Activated T-cell treated with anti-CD3 and anti-CD28 coated beads, Interleukin-2, amount 50 U/mL, for 1 hour (primary cell): ENCODE measurements around the gene GRB7.
"Not testable (repeated sequence)": the region's sequence is repeated elsewhere in the genome, so short reads cannot be mapped to it uniquely, and the experiment has no call there.

Experiments used
- DNase-seq: peaks from one replicate; pipeline ENCODE4 v3.0.0-alpha.2; 2020

GRB7 gene

DNA sequence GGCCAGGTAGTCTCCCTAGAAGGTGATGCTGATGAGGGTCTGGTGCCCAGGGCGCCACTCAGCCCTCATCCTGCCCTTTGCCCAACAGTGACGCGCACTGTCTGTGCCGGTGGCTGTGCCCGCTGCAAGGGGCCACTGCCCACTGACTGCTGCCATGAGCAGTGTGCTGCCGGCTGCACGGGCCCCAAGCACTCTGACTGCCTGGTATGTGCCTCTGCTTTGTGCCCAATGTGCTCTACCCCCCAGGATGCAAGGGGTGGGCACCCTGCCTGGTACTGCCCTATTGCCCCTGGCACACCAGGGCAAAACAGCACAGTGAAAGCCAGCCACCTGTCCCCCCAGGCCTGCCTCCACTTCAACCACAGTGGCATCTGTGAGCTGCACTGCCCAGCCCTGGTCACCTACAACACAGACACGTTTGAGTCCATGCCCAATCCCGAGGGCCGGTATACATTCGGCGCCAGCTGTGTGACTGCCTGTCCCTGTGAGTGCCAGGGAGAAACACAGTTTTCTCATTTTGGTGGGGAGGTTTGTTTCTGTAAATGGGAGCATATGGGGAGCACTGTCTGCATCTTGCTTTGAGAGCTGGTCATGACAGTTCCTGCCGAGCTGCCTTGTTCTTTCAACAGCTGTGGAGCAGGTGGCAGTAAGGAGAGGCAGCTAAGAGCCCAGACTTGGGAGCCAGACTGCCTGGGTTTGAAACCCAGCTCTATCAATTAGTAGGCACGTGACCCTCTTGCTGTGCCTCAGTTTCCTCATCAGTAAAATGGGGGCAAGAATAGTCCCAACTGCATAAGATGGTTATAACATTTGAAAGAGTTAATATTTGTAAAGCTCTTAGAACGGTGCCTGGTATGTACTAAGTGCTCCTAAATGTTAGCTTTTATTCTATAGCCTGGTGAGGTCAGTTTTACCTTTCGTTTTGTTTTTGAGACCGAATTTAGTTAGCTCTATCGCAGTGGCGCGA lies 27.5 kb upstream of the GRB7 start:
- no peak for DNase-seq

DNA sequence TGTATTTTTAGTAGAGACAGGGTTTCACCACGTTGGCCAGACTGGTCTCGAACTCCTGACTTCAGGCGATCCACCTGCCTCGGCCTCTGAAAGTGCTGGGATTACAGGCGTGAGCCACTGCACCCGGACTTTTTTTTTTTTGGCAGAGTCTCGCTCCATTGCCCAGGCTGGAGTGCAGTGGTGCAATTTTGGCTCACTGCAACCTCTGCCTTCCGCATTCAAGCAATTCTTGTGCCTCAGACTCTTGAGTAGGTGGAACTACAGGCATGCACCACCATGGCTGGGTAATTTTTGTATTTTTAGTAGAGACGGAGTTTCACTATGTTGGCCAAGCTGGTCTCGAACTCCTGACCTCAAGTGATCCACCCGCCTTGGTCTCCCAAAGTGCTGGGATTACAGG lies 26.7 kb upstream of the GRB7 start:
- DNase-seq = not testable (repeated sequence)

DNA sequence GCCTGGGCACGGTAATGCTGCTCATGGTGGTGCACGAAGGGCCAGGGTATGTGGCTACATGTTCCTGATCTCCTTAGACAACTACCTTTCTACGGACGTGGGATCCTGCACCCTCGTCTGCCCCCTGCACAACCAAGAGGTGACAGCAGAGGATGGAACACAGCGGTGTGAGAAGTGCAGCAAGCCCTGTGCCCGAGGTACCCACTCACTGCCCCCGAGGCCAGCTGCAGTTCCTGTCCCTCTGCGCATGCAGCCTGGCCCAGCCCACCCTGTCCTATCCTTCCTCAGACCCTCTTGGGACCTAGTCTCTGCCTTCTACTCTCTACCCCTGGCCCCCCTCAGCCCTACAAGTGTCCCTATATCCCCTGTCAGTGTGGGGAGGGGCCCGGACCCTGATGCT lies 25.9 kb upstream of the GRB7 start:
- DNase-seq = no peak

DNA sequence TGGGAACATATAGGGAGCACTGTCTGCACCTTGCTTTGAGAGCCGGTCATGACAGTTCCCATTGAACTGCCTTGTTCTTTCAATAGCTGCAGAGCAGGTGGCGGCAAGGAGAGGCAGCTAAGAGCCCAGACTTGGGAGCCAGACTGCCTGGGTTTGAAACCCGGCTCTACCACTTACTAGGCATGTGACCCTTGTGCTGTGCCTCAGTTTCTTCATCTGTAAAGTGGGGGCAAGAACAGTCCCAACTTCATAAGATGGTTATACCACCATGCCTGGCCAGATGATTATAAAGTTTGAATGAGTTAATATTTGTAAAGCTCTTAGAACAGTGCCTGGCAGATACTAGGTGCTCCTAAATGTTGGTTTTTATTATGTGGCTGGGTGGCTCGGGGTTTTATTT lies 23.5 kb upstream of the GRB7 start:
- DNase-seq = no peak

DNA sequence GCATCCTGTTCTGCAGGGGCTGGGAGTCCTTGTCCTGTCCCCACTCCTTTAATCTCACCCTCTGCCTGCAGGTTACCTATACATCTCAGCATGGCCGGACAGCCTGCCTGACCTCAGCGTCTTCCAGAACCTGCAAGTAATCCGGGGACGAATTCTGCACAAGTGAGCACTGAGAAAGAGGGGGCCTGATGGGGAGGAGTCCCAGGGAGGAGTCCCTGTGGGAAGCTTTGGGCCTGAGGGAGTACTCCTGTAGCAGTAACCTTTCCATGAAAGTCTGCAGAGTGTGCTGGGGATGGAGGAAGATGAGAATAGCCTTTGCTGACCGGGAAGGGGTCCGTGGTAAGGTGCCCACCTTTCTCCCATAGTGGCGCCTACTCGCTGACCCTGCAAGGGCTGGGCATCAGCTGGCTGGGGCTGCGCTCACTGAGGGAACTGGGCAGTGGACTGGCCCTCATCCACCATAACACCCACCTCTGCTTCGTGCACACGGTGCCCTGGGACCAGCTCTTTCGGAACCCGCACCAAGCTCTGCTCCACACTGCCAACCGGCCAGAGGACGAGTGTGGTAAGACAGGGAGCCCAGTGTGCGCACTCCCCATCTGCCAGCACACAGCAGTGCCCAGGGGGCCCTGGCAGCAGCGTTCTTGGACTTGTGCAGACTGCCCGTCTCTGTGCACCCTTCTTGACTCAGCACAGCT lies 22.2 kb upstream of the GRB7 start:
- DNase-seq = no peak

DNA sequence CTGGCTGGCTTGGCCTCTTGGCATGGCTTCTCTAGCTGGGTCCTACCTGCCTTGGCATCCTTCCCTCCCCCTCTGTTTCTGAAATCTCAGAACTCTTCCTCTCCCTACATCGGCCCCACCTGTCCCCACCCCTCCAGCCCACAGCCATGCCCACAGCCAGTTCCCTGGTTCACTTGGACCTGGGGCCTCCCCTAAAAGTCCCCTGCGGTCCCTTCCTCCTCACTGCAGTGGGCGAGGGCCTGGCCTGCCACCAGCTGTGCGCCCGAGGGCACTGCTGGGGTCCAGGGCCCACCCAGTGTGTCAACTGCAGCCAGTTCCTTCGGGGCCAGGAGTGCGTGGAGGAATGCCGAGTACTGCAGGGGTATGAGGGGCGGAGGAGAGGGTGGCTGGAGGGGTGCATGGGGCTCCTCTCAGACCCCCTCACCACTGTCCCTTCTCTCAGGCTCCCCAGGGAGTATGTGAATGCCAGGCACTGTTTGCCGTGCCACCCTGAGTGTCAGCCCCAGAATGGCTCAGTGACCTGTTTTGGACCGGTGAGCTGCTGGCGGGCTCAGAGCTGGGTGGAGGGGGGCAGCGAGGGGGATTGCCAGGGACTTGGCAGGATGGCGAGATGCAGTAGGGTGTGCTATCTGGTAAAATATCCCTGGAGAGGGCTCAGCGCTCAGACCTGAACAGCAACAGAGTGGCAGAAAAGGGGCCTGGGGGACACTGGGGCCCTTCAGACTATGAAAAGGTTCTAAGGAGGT lies 21.5 kb upstream of the GRB7 start:
- no peak for DNase-seq

DNA sequence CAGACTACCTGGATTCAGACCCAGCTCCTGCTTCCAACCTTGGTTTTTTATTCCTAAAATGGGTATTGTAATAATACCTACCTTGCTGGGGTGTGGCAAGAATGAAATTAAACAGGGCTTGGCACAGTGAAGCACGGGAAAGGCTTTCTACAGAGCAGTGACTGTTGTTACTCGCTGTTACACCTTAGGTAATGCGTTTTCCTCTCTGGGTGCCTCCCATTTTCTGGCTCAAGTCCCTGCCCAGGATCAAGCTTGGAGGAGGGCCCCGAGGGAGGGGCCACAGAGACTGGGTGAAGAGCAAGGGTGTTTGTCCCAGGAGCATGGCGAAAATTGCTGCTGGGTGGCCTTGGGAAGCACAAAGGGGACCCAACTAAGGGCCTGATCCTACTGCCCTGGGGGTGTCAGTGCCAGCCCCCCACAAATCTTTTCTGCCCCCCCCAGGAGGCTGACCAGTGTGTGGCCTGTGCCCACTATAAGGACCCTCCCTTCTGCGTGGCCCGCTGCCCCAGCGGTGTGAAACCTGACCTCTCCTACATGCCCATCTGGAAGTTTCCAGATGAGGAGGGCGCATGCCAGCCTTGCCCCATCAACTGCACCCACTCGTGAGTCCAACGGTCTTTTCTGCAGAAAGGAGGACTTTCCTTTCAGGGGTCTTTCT lies 20.7 kb upstream of the GRB7 start:
- DNase-seq = no peak

DNA sequence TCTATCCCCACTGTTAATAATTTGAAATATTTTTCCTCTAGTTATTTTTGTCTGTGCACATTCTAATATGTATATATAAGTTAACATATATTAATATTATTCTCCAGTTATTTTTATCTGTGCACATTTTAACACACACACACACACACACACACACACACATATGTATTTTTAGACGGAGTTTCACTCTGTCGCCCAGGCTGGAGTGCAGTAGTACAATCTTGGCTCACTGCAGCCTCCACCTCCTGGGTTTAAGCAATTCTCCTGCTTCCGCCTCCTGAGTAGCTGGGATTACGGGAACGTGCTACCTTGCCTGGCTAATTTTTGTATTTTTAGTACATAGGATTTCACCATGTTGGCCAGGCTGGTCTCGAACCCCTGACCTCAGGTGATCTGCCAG lies 20.1 kb upstream of the GRB7 start:
- no peak for DNase-seq

DNA sequence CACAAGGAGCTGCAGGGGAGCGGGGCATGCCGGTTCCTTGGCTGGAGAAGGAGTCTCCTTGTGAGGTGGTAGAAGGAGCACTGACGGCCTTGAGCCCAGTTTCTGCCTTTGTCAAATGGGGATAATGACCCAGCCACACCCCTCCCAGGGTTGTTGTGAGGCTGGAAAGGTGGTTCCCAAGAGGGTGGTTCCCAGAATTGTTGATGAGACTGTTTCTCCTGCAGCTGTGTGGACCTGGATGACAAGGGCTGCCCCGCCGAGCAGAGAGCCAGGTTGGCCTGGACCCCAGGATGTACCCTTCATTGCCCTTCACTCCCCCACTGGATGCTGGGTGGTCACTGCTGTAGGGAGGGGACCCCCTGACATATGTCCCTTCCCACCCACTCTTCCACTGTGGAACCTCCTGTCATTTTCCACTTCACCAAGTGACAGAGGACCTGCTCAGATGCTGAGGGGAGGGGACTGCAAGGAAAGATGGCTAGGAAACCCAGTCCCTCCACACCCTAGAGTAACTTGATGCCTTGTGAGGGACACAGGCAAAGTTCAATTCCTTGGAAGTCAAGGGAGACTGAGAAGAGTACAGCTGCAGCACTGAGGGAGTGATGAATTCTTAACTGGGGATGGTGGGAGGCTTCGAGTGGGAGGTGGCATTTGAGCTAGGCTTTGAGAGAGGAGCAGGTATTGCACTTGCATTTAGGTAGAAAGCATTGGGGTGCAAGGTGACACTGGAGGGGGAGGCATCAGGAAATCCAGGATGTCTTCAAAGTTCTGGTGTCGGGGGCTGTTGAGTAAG lies 18.0 kb upstream of the GRB7 start:
- no peak for DNase-seq

DNA sequence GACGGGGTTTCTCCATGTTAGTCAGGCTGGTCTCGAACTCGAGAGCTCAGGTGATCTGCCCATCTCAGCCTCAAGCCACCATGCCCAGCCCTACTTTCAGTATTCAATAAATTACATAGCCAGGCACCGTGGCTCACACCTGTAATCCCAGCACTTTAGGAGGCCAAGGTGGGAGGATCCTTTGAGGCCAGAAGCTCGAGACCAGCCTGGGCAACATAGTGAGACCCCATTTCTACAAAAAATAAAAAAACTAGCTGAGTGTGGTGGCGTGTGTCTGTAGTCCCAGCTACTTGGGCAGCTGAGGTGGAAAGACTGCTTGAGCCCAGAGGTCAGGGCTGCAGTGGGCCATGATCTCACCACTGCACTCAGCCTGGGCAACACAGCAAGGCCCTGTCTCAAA lies 15.6 kb upstream of the GRB7 start:
- no peak for DNase-seq

DNA sequence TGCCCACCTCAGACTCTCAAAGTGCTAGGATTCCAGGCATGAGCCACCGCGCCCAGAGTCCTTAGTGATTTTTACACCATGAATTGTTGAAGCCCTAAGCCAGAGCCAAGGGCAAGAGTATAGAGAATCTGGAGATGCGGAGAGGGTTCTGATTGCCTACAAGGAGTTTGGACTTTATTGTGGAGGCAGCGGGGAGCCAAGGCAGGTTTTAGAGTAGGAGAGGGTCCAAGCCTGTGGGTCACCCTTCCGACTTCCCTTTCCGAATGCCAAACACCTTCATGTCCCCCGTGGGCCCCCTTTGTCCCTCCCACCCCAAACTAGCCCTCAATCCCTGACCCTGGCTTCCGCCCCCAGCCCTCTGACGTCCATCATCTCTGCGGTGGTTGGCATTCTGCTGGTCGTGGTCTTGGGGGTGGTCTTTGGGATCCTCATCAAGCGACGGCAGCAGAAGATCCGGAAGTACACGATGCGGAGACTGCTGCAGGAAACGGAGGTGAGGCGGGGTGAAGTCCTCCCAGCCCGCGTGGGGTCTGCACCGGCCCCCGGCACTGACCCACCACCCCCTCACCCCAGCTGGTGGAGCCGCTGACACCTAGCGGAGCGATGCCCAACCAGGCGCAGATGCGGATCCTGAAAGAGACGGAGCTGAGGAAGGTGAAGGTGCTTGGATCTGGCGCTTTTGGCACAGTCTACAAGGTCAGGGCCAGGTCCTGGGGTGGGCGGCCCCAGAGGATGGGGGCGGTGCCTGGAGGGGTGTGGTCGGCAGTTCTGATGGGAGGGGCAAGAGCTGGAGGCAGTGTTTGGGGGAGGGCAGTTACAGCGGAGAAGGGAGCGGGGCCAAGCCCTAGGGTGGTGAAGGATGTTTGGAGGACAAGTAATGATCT lies 14.5 kb upstream of the GRB7 start:
- no peak for DNase-seq

DNA sequence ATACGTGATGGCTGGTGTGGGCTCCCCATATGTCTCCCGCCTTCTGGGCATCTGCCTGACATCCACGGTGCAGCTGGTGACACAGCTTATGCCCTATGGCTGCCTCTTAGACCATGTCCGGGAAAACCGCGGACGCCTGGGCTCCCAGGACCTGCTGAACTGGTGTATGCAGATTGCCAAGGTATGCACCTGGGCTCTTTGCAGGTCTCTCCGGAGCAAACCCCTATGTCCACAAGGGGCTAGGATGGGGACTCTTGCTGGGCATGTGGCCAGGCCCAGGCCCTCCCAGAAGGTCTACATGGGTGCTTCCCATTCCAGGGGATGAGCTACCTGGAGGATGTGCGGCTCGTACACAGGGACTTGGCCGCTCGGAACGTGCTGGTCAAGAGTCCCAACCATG lies 13.0 kb upstream of the GRB7 start:
- no peak for DNase-seq

DNA sequence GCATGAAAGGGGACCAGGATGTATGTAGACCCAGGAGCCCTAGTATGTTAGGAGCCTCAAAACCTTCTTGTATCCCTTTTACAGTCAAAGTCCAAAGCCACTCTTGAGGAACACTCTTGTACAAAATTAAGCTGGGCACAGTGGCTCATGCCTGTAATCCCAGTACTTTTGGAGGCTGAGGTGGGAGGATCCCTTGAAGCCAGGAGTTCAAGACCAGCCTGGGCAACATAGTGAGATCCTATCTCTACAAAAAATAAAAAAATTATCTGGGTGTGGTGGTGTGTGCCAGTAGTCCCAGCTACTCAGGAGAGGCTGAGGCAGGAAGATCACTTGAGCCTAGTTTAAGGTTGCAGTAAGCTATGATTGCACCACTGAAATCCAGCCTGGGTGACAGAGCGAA lies 11.8 kb upstream of the GRB7 start:
- not testable (repeated sequence) for DNase-seq

DNA sequence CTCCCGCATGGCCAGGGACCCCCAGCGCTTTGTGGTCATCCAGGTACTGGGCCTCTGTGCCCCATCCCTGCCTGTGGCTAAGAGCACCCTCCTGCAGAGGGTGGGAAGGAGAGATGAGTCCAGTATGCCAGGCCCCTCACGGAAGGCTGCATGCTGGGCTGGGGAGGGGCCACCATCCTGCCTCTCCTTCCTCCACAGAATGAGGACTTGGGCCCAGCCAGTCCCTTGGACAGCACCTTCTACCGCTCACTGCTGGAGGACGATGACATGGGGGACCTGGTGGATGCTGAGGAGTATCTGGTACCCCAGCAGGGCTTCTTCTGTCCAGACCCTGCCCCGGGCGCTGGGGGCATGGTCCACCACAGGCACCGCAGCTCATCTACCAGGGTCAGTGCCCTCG lies 11.1 kb upstream of the GRB7 start:
- no peak for DNase-seq

DNA sequence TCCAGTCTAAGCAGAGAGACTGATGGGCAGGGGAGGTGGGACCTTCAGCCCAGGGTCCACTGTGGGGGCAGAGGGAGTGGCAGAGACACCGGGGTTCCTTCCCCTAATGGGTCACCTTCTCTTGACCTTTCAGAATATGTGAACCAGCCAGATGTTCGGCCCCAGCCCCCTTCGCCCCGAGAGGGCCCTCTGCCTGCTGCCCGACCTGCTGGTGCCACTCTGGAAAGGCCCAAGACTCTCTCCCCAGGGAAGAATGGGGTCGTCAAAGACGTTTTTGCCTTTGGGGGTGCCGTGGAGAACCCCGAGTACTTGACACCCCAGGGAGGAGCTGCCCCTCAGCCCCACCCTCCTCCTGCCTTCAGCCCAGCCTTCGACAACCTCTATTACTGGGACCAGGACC lies 10.2 kb upstream of the GRB7 start:
- DNase-seq = no peak

DNA sequence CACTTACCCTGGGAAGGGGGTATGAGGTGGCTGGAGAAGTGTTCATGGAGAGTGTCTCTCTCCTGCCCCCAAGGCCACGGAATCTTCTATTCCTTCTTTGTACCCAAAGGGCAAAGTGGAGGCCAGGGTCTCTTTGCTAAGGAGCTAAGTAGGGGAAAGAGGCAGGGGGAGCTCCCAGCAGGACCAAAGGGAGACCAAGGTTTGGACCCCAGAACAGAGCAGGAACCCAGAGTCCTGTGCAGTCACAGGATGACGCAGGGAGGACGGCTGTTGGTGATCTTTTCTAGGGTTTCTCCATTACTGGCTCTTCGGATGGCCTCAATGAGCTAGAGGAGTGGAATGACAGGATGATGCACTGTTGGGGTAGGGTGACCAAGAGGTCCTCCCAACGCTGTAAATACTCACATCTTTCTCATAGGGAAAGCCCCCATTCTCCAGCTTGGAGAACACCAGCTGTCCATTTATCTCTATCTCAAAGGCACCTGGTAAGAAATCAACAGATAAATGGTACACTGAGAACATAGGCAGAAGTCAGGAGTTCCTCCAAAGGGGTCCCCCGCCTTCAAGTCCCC lies 8.4 kb upstream of the GRB7 start:
- no peak for DNase-seq

DNA sequence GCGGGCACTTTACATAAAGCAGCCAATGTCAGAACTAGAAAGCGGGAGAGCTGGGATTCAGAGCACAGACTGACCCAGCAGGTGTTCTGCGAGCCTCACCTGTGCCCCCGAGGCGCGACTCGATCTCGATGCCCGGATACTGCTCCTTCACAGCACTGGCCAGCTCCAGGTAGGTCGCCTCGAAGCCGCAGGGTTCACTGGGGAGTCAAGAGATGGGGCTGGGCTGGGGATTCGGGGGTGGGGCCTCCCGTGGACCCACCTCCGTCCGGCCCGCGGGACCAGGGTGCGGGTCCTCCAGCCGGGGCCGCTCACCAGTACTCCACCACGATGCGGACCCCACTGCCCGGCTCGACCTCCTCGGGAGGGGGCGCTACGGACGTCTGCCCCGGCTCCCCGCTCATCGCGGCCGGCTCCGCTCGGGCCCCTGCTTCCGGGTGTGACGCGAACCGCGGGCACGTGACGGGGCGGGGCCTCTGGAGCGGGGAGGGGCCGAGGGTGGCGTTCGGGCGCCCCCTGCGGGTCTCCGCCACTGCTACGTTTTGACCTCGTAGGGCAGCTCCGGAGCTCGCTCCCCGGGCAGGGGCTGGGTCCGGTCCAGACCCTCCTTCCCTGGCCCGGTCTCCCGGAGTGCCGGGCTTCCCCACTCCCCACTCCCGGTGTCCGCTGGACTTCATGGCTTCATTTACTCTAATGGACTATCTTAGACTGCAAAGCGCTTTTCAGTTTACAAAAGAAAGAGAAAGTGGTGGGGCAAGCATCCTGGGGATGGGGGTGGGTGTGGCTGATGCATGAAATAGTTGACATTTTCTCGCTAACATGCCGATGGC lies 7.4 kb upstream of the GRB7 start, which contains the start of gene MIEN1:
Gene MIEN1 (minus strand): TSS at position 438 of the 827 bp plus-strand sequence. CDS start 37 bp downstream, at position 401.
- DNase-seq = peak; percentile 99

DNA sequence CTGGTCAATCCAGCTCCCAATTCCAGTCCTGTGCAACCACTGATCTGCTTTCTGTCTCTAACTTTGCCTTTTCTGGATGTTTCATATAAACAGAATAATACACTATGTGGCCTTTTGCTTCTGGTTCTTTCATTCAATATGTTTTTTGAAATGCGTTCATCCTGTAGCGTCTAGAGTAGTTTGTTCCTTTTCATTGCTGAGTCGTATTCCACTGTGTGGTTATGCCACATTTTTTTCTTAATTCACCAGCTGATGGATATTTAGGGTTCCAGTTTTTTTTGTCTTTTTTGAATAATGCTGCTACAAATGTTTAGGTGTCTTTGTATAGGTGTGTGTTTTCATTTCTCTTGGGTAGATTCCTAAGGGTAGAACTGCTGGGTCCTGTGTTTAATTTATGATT lies 5.2 kb upstream of the GRB7 start:
- no peak for DNase-seq

DNA sequence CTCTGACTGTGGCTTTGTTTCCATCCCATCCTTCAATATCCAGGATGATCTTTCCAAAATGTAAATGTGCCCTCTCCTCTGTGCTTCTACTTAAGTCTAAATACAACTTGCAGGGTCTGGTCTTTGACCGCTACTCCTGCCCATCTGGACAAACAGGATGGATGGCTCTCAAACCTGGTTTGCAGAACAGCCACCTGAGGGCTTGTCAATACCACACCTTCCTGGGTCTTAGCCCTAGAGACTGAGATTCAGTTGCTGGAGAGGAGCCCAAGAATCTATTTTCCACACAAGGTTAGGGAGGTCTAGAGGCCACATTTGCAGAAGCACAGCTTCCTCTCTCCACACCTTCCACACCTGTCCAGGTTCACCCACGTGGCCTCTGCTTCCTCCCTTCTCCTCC lies 1.9 kb upstream of the GRB7 start:
- no peak for DNase-seq
